Caki2 (cell line): ENCODE data around the gene TFCP2. TPM values are rescaled to one million over a fixed set of nuclear protein-coding genes. Genes with fewer than 3 reads are reported as not detected.

Experiments
- DNase-seq: peaks from one replicate; pipeline ENCODE4 v3.0.0-alpha.2; 2015; ENCODE audit warnings: low read depth
- in situ Hi-C: cut with HindIII; loops from 2 replicates; pipeline ENCODE4 v1.10.0; 2016; ENCODE audit warnings: low sequenced_read_pairs, low pct_unique_long_range_greater_than_20kb, mixed read lengths
- total RNA-seq: library from RNA; depleted of rRNA; stranded (reverse); fragments of >200 nt; shearing (Covaris generic); gene quantifications from 2 replicates; pipeline ENCODE4 v1.2.3, GENCODE V29; 2014; ENCODE audit warnings: low replicate concordance; rRNA removed

Gene TFCP2
- total RNA-seq, 1 experiment from 2014 or later: 24.0 TPM

GRCh38 chr12:51067229-51067628, 105.7 kb downstream of the TFCP2 start:
- in situ Hi-C loops: no loop called here

GRCh38 chr12:51065530-51065929, 107.4 kb downstream of the TFCP2 start:
- in situ Hi-C loops: no loop called here
- no peak for DNase-seq

More at GRCh38 chr12:51067229-51067628, 105.7 kb downstream of the TFCP2 start:
- no peak for DNase-seq

- in situ Hi-C loops: no loop called here
- DNase-seq: no peak
Measured at GRCh38 chr12:51062631-51063397, 110.1 kb downstream of the TFCP2 start.

- in situ Hi-C loops: no loop called here
- no peak for DNase-seq
Measured at GRCh38 chr12:51059086-51059485, 113.8 kb downstream of the TFCP2 start.

- in situ Hi-C loops: no loop called here
- no peak for DNase-seq
Measured at GRCh38 chr12:51056242-51056641, 116.7 kb downstream of the TFCP2 start.

GRCh38 chr12:51055060-51055459, 117.9 kb downstream of the TFCP2 start:
- DNase-seq: no peak
- in situ Hi-C loops: no loop called here

- in situ Hi-C loops: no loop called here
- DNase-seq: no peak
Measured at GRCh38 chr12:51051787-51052186, 121.1 kb downstream of the TFCP2 start.

- DNase-seq: no peak
- in situ Hi-C loops: no loop called here
Measured at GRCh38 chr12:51049525-51049924, 123.4 kb downstream of the TFCP2 start.

GRCh38 chr12:51048661-51049251, 124.2 kb downstream of the TFCP2 start:
- no peak for DNase-seq
- in situ Hi-C loops: no loop called here

- in situ Hi-C loops: no loop called here
- peak; percentile 99 for DNase-seq
Measured at GRCh38 chr12:51047655-51048540, 125.0 kb downstream of the TFCP2 start, which contains the start of gene LETMD1. LETMD1 (plus strand) TSS chr12:51048327; CDS start chr12:51048357, 30 bp downstream.

Other genes starting within 250 kb of the TFCP2 start
- not detected in 2 replicates for gene HIGD1C, start 220.6 kb downstream of the TFCP2 start, total RNA-seq
- gene SLC11A2, start 146.8 kb downstream of the TFCP2 start, total RNA-seq: 25.9 and 41.4 TPM in 2 replicates
- 55.7 and 67.4 TPM in 2 replicates for gene LETMD1, start 124.8 kb downstream of the TFCP2 start, total RNA-seq
- gene CSRNP2, start 89.5 kb downstream of the TFCP2 start, total RNA-seq: 11.0 and 31.2 TPM in 2 replicates
- gene POU6F1, start 44.9 kb upstream of the TFCP2 start, total RNA-seq: 1.6 and 4.4 TPM in 2 replicates
- gene DAZAP2, start 65.7 kb upstream of the TFCP2 start, total RNA-seq: 233 and 309 TPM in 2 replicates
- gene SMAGP, start 97.3 kb upstream of the TFCP2 start, total RNA-seq: 0.43 and 2.0 TPM in 2 replicates
- gene BIN2, start 151.0 kb upstream of the TFCP2 start, total RNA-seq: not detected in 2 replicates
- not detected in 2 replicates for gene CELA1, start 173.5 kb upstream of the TFCP2 start, total RNA-seq
- gene GALNT6, start 218.3 kb upstream of the TFCP2 start, total RNA-seq: not detected in 2 replicates